GM12878 (cell line): ENCODE data around the gene RHEB.

Experiments
- CHD1 ChIP-seq: IDR thresholded peaks from 2 replicates; pipeline ENCODE4 v1.6.1; 2012; ENCODE audit warnings: low read depth, low read length, improper control_type of control experiment
- EP300 ChIP-seq, 2 experiments: fragments of 150-350 bp in 1 of 2; IDR thresholded peaks; 2 replicates each; pipeline ENCODE4 v1.6.1; 2011 to 2012; ENCODE audit warnings: low read depth in 2 of 2, low read length in 2 of 2, borderline replicate concordance in 1 of 2, improper control_type of control experiment in 1 of 2, inconsistent platforms in 1 of 2; ENCODE audit not compliant: control insufficient read depth in 1 of 2
- EZH2 ChIP-seq: IDR thresholded peaks from 2 replicates; pipeline ENCODE4 v1.6.1; 2012; ENCODE audit warnings: low read depth, mild to moderate bottlenecking, control low read depth, inconsistent platforms, low read length, borderline replicate concordance; ENCODE audit not compliant: control insufficient read depth
- FOXM1 ChIP-seq: IDR thresholded peaks from 2 replicates; pipeline ENCODE4 v1.6.1; 2012; ENCODE audit warnings: low read depth, mild to moderate bottlenecking, inconsistent platforms, low read length, moderate library complexity
- JUND ChIP-seq: IDR thresholded peaks from 2 replicates; pipeline ENCODE4 v1.6.1; 2012; ENCODE audit warnings: low read depth, mild to moderate bottlenecking, low read length, improper control_type of control experiment, moderate library complexity
- POLR2A ChIP-seq: IDR thresholded peaks from 2 replicates; pipeline ENCODE4 v1.6.1; 2011; ENCODE audit warnings: low read depth, mild to moderate bottlenecking, low read length
- RAD21 ChIP-seq: IDR thresholded peaks from 2 replicates; pipeline ENCODE4 v1.6.1; 2011; ENCODE audit warnings: mild to moderate bottlenecking, low read depth, low read length, moderate library complexity; ENCODE audit not compliant: insufficient read depth
- SIX5 ChIP-seq: IDR thresholded peaks from 2 replicates; pipeline ENCODE4 v1.6.1; 2011; ENCODE audit warnings: mild to moderate bottlenecking, low read depth, low read length, moderate library complexity; ENCODE audit not compliant: severe bottlenecking
- SPI1 ChIP-seq: IDR thresholded peaks from 2 replicates; pipeline ENCODE4 v1.6.1; 2011; ENCODE audit warnings: low read depth, mild to moderate bottlenecking, low read length, moderate library complexity, borderline replicate concordance; ENCODE audit not compliant: insufficient read depth
- ZNF274 ChIP-seq: IDR thresholded peaks from one replicate; pipeline ENCODE4 v1.8.0; 2011; ENCODE audit not compliant: insufficient read length, insufficient read depth
- TF ChIP-seq, protein P1 (sequence below), 3 experiments: IDR thresholded peaks in 2 of 3; conservative IDR thresholded peaks in 1 of 3; 2 replicates each; pipeline ENCODE4 v1.5.1; 2011; ENCODE audit warnings: low read depth in 3 of 3, low read length in 3 of 3, mild to moderate bottlenecking in 3 of 3, control low read depth in 2 of 3, moderate library complexity in 2 of 3, inconsistent platforms in 1 of 3, mixed read lengths in 1 of 3; ENCODE audit not compliant: control insufficient read depth in 2 of 3, insufficient read depth in 1 of 3; ENCODE audit errors: extremely low read depth in 1 of 3
- TF ChIP-seq, protein P2 (sequence below): IDR thresholded peaks from 2 replicates; pipeline ENCODE4 v1.6.1; 2011; ENCODE audit warnings: low read depth, mild to moderate bottlenecking, low read length, moderate library complexity, borderline replicate concordance; ENCODE audit errors: extremely low read depth
- TF ChIP-seq, protein P3 (sequence below): IDR thresholded peaks from 2 replicates; pipeline ENCODE4 v1.6.1; 2012; ENCODE audit warnings: mild to moderate bottlenecking, low read depth, low read length
- TF ChIP-seq, protein P4 (sequence below): IDR thresholded peaks from 2 replicates; pipeline ENCODE4 v1.6.1; 2011; ENCODE audit warnings: borderline replicate concordance, low read depth, mild to moderate bottlenecking, moderate library complexity, mixed read lengths, low read length; ENCODE audit not compliant: insufficient read depth; ENCODE audit errors: extremely low read length

DNA sequence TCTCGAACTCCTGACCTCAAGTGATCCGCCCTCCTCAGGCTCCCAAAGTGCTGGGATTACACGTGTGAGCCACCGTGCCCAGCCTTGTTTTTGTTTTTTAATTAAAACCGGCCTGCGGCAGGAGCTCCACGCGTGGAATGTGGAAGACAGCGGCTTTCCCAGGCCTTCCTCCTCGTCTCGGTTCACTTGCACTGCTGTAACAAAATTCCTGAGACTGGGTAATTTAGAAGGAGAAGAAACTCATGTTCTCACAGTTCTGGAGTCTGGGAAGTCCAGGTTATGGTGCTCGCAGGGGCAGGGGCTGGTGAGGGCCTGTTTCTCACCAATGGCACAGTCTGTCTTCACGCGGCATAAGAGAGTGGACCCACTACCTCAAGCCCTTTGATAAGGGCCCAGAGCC, 65.4 kb downstream of the RHEB start:
- TF ChIP-seq RAD21 (no peak), SIX5 (no peak), JUND (no peak), POLR2A (no peak), EZH2 (no peak), FOXM1 (no peak), SPI1 (no peak), EP300 (IDR thresholded peaks at IDR 0.05; ENCODE audit: borderline replicate concordance in 1 of 2, control insufficient read depth in 1 of 2, low read depth in 2 of 2, low read length in 2 of 2) (no peak), CHD1 (no peak), ZNF274 (no peak)
- TF ChIP-seq, protein P1, sequence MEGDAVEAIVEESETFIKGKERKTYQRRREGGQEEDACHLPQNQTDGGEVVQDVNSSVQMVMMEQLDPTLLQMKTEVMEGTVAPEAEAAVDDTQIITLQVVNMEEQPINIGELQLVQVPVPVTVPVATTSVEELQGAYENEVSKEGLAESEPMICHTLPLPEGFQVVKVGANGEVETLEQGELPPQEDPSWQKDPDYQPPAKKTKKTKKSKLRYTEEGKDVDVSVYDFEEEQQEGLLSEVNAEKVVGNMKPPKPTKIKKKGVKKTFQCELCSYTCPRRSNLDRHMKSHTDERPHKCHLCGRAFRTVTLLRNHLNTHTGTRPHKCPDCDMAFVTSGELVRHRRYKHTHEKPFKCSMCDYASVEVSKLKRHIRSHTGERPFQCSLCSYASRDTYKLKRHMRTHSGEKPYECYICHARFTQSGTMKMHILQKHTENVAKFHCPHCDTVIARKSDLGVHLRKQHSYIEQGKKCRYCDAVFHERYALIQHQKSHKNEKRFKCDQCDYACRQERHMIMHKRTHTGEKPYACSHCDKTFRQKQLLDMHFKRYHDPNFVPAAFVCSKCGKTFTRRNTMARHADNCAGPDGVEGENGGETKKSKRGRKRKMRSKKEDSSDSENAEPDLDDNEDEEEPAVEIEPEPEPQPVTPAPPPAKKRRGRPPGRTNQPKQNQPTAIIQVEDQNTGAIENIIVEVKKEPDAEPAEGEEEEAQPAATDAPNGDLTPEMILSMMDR (IDR thresholded peaks at IDR 0.05 in 2 of 3, conservative IDR thresholded peaks at IDR 0.05 in 1 of 3; ENCODE audit: control insufficient read depth in 2 of 3, extremely low read depth in 1 of 3, insufficient read depth in 1 of 3, low read depth in 3 of 3, low read length in 3 of 3): no peak
- TF ChIP-seq, protein P2, sequence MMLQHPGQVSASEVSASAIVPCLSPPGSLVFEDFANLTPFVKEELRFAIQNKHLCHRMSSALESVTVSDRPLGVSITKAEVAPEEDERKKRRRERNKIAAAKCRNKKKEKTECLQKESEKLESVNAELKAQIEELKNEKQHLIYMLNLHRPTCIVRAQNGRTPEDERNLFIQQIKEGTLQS: no peak
- TF ChIP-seq, protein P3, sequence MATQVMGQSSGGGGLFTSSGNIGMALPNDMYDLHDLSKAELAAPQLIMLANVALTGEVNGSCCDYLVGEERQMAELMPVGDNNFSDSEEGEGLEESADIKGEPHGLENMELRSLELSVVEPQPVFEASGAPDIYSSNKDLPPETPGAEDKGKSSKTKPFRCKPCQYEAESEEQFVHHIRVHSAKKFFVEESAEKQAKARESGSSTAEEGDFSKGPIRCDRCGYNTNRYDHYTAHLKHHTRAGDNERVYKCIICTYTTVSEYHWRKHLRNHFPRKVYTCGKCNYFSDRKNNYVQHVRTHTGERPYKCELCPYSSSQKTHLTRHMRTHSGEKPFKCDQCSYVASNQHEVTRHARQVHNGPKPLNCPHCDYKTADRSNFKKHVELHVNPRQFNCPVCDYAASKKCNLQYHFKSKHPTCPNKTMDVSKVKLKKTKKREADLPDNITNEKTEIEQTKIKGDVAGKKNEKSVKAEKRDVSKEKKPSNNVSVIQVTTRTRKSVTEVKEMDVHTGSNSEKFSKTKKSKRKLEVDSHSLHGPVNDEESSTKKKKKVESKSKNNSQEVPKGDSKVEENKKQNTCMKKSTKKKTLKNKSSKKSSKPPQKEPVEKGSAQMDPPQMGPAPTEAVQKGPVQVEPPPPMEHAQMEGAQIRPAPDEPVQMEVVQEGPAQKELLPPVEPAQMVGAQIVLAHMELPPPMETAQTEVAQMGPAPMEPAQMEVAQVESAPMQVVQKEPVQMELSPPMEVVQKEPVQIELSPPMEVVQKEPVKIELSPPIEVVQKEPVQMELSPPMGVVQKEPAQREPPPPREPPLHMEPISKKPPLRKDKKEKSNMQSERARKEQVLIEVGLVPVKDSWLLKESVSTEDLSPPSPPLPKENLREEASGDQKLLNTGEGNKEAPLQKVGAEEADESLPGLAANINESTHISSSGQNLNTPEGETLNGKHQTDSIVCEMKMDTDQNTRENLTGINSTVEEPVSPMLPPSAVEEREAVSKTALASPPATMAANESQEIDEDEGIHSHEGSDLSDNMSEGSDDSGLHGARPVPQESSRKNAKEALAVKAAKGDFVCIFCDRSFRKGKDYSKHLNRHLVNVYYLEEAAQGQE: no peak
- TF ChIP-seq, protein P4, sequence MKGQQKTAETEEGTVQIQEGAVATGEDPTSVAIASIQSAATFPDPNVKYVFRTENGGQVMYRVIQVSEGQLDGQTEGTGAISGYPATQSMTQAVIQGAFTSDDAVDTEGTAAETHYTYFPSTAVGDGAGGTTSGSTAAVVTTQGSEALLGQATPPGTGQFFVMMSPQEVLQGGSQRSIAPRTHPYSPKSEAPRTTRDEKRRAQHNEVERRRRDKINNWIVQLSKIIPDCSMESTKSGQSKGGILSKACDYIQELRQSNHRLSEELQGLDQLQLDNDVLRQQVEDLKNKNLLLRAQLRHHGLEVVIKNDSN: no peak
